DOHH2 (cell line): ENCODE measurements around the gene GTF2F2.

Source experiments
- H3F3A ChIP-seq: fragments of 200-600 bp; sonication (generic), shearing (Covaris generic); 2 replicates; pipeline ENCODE4 v1.6.0; 2016; ENCODE audit warnings: antibody characterized with exemption, mild to moderate bottlenecking; ENCODE audit not compliant: control insufficient read depth, insufficient read depth
- H3K27ac ChIP-seq: fragments of 200-600 bp; sonication (generic); 2 replicates; pipeline ENCODE4 v1.5.1; 2014; ENCODE audit warnings: low read depth, mild to moderate bottlenecking, low read length, moderate library complexity
- H3K27me3 ChIP-seq: fragments of 200-600 bp; sonication (generic); 2 replicates; pipeline ENCODE4 v1.6.1; 2014; ENCODE audit warnings: mild to moderate bottlenecking, low read length, mixed read lengths; ENCODE audit not compliant: control insufficient read depth
- H3K36me3 ChIP-seq: fragments of 200-600 bp; sonication (generic); 2 replicates; pipeline ENCODE4 v1.6.1; 2014; ENCODE audit warnings: mild to moderate bottlenecking, low read length, moderate library complexity, mixed read lengths; ENCODE audit not compliant: control insufficient read depth
- H3K4me1 ChIP-seq: fragments of 200-600 bp; sonication (generic); 2 replicates; pipeline ENCODE4 v1.6.1; 2014; ENCODE audit warnings: mild to moderate bottlenecking, low read length, mixed read lengths; ENCODE audit not compliant: control insufficient read depth
- H3K4me2 ChIP-seq: fragments of 200-600 bp; sonication (generic); 2 replicates; pipeline ENCODE4 v1.6.0; 2014; ENCODE audit warnings: mild to moderate bottlenecking, low read length, moderate library complexity
- H3K4me3 ChIP-seq: fragments of 200-600 bp; sonication (generic); 2 replicates; pipeline ENCODE4 v1.5.1; 2014; ENCODE audit warnings: mild to moderate bottlenecking, low read length, mixed read lengths
- H3K79me2 ChIP-seq: fragments of 200-600 bp; sonication (generic); 2 replicates; pipeline ENCODE4 v1.6.1; 2014; ENCODE audit warnings: mild to moderate bottlenecking, low read length, mixed read lengths; ENCODE audit not compliant: control insufficient read depth
- H3K9me2 ChIP-seq: fragments of 200-600 bp; sonication (generic); replicated peaks from 2 replicates; pipeline ENCODE4 v1.6.1; 2014; ENCODE audit warnings: mild to moderate bottlenecking, low read length, mixed read lengths; ENCODE audit not compliant: control insufficient read depth
- H3K9me3 ChIP-seq: fragments of 200-600 bp; sonication (generic); 2 replicates; pipeline ENCODE4 v1.6.1; 2014; ENCODE audit warnings: antibody characterized with exemption, low read length, mixed read lengths; ENCODE audit not compliant: control insufficient read depth, insufficient read depth
- H4K20me1 ChIP-seq: fragments of 200-600 bp; sonication (generic); 2 replicates; pipeline ENCODE4 v1.6.0; 2014; ENCODE audit warnings: low read depth, mild to moderate bottlenecking, antibody characterized with exemption, low read length, moderate library complexity; ENCODE audit not compliant: control insufficient read depth, insufficient read depth
- EZH2phosphoT487 ChIP-seq: fragments of 200-600 bp; sonication (generic); IDR thresholded peaks from 2 replicates; pipeline ENCODE4 v1.6.1; 2017; ENCODE audit warnings: borderline replicate concordance, mild to moderate bottlenecking, antibody characterized with exemption, low read length, moderate library complexity, mixed read lengths
- TF ChIP-seq, protein P1 (sequence below): fragments of 200-600 bp; sonication (generic); IDR thresholded peaks from one replicate; pipeline ENCODE4 v1.5.1; 2014; ENCODE audit warnings: antibody characterized with exemption, mild to moderate bottlenecking, low read depth, low read length; ENCODE audit not compliant: poor library complexity, severe bottlenecking

Gene GTF2F2

GRCh38 chr13:45333251-45333976 is 213.1 kb downstream of the GTF2F2 start:
- Histone ChIP-seq H3K79me2 (peaks cover 37% of the 10 kb centered on the region), H3K4me1 (peaks cover 71% of the 10 kb centered on the region), H3F3A (peaks cover 83% of the 10 kb centered on the region), H3K4me2 (no peak overlapping the region), H3K27ac (no peak overlapping the region), H3K9me3 (no peaks in the 10 kb centered on the region), H3K27me3 (no peaks in the 10 kb centered on the region), H4K20me1 (peaks cover 44% of the 10 kb centered on the region), H3K4me3 (no peak overlapping the region), H3K36me3 (peaks cover 56% of the 10 kb centered on the region), H3K9me2 (no peaks in the 10 kb centered on the region)
- TF ChIP-seq EZH2phosphoT487 = no peak
- TF ChIP-seq, protein P1, sequence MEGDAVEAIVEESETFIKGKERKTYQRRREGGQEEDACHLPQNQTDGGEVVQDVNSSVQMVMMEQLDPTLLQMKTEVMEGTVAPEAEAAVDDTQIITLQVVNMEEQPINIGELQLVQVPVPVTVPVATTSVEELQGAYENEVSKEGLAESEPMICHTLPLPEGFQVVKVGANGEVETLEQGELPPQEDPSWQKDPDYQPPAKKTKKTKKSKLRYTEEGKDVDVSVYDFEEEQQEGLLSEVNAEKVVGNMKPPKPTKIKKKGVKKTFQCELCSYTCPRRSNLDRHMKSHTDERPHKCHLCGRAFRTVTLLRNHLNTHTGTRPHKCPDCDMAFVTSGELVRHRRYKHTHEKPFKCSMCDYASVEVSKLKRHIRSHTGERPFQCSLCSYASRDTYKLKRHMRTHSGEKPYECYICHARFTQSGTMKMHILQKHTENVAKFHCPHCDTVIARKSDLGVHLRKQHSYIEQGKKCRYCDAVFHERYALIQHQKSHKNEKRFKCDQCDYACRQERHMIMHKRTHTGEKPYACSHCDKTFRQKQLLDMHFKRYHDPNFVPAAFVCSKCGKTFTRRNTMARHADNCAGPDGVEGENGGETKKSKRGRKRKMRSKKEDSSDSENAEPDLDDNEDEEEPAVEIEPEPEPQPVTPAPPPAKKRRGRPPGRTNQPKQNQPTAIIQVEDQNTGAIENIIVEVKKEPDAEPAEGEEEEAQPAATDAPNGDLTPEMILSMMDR = no peak
